COR-L47 (cell line): Measurements from ENCODE around the gene NLGN4X.
"Not testable (repeated sequence)": the region's sequence is repeated elsewhere in the genome, so short reads cannot be mapped to it uniquely, and the experiment has no call there.

ENCODE experiments used
- DNase-seq: peaks from one replicate; lab custom pipeline; 2025; lab: John Stamatoyannopoulos, UW

NLGN4X gene

GRCh38 chrX:6005856-6006255 lies 222.8 kb downstream of the NLGN4X start:
- no peak for DNase-seq

GRCh38 chrX:6004529-6004928 lies 224.1 kb downstream of the NLGN4X start:
- DNase-seq: no peak

DNA sequence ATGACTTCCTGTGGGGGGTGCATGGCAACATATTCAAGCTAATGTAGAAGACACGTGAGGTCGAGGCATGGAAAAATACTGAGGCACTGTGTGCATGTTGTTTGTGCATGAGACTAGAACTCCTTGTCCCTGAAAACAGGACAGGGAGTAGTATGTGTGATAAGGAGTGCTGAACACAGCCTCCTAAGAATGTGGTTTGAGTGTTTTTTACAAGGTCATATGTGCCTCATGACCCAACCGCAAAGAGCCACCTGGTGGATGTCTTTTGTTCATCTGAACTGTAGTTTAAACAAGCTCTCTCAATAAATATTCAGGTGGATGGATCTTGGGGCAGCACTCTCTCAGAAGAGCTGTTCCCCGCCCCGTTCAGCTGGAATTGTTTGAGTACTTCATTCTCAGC lies 226.6 kb downstream of the NLGN4X start:
- DNase-seq: no peak

DNA sequence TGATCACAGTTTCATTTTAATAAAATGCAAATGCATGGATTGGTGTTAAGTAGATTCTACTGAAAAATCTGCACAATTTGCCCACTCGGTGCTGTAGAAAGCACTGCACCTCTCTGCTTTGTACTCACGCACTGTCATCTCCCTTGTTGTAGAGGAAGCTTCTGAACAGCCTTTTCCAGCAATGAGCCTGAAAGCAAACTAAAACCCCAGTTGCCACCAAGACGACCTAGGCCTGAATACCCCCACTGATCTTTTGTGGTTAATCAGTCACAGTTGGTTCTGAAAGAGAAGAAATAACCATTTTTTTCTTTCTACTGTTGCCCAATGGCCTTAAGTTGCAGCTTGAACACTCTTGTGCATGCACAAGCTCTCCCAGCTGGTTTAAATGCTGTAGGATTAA lies 229.8 kb downstream of the NLGN4X start:
- no peak for DNase-seq

DNA sequence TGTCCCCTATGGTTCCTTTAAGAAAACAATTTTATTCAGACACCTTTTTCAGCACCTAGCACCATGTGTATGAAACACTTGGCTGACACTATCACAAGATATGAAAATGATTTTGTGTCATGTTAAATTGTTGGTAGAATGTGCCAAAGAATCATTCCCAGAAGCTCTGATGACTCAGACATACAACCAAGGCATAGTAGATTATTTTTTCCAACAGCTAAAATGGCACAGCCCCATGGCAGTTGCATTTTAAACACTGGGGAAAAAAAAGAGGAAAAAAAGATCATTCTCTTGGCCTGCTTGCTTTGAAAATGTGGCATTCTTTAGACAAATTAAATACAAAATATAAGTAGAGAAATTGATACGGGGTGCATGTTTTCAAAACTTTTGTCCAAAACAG lies 230.2 kb downstream of the NLGN4X start:
- no peak for DNase-seq

DNA sequence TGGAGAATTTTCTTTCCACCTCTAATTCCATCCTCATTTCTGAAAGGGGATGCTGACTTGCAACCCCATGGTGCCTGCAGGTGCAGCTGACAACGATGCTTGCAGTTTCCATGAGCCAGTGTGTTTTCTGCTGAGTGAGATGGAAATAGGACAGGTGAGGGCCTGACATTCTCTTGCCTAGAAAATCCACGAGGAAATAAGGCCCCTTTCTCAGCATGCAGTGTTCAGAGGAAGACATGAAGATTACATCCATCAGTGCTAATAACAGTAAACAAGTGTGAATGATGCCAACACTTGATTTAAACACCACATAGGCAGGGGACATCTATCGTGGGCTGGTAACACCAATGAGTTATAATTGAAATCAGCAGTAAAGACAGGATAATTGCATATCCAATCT lies 237.3 kb downstream of the NLGN4X start:
- no peak for DNase-seq

DNA sequence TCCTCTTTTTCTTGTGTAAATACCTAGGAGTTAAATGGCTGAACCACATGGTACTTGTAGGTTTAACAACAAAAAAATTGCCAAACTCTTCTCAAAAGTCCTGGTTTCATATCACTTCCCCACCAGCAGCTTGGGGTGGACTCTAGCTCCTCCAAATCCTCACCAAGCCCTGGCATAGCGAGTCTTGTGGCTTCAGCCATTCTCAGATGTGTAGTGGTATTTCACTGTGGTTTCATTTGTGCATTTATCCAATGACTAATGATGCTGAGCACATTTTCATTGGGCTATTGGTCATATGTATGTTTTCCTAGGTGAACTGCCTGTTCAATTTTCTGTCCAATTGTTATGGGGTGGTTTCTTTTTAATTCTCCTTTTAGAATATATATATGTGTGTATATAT lies 249.3 kb downstream of the NLGN4X start:
- DNase-seq: no peak

GRCh38 chrX:5976332-5976731 lies 252.3 kb downstream of the NLGN4X start:
- no peak for DNase-seq

DNA sequence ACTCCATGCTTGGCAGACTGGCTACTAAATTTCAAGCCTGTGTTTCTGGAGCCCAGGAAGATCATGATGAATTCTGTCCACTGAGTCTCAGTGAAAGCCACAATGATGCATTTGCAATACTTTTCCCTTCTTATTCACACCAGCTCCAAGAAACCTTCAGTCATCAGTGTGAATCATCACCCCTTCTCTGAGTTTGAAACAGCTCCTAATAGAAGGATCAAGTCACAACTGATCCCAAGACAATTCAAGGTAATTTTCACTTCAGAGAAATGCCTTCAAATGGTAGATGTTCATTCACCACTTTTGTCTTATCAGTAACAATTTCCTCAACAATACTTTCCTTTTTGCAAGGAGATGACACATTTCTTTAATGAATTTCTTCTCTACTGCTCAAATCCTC lies 257.4 kb downstream of the NLGN4X start:
- DNase-seq: no peak

DNA sequence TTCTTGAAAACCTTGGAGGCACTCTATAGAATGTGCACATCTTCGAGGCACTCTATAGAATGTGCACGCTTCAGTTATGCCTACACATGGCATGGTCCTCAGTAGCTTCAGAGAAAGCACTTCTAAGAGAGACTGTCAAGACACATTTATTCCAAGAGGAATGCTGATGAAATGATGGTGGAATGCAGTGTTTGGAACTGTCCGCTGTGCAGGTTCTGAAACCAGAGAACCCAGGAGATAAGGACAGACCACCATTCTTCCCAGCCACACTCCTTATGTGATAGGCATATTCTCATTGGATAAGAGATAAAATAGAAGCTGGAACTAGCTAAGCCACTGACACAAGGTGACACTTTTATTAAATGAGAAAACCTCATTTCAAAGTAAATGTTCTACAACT lies 263.3 kb downstream of the NLGN4X start:
- no peak for DNase-seq

GRCh38 chrX:5959286-5959685 lies 269.4 kb downstream of the NLGN4X start:
- no peak for DNase-seq

GRCh38 chrX:5958523-5958922 lies 270.1 kb downstream of the NLGN4X start:
- no peak for DNase-seq

- DNase-seq: no peak
Observed at GRCh38 chrX:5957506-5957905, 271.2 kb downstream of the NLGN4X start.

DNA sequence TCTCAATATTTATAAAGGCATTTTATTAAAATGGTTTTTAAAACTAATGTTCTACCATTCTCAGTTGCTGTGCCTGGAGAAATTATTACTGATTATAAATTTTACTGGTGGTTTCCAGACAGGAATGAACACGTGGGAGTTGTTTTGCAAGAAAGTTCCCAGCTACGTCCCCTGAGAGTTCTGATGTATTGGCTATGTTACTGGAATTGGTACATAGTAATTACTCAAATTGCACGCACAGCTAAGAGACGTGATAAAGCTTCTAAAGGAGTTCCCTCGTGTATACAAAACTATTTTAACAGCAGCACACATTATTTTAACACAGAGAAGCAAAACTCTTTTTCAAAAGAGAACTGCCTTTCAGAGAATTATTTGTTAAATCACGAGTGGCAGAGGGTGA lies 292.2 kb downstream of the NLGN4X start:
- no peak for DNase-seq

DNA sequence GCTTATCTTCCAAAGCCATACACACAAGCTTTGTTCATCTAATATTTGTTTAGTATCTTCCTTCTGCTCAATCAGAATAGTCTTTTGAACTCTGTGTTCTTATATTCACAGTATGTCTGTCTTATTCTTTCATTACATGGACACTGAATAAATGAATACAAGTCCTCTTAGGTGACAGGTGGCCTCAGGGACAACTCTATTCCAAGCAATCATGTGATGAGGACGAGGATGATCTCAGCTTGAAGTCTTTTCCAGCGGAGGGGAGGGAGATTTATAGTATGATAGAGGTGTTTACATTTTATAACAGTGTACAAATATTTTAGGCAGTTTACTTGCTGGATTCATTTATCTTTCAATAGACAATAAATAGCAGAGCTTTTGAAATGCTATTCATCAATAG lies 300.4 kb downstream of the NLGN4X start:
- DNase-seq: no peak

DNA sequence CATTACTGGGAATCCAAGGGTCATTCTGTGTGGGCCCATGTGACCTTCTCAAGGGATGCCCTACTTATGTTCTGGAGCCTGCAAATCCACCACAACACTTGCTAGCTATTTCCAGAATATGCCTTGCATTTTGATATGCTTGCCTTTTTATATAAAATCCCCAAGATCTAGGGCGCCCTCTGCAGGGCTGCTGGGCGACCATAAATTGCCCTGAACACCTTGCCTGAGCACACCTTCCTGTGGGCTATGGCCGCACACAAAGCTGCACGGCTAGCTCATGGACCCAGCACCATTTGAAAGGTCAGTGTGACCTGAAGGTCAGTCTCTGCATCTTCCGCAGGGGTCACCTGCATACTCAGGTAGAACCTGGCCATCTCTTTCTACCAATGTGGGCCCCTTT lies 311.7 kb downstream of the NLGN4X start:
- no peak for DNase-seq

GRCh38 chrX:5915783-5916182 lies 312.9 kb downstream of the NLGN4X start:
- no peak for DNase-seq

GRCh38 chrX:5907207-5907606 lies 321.5 kb downstream of the NLGN4X start:
- DNase-seq: no peak

GRCh38 chrX:5903586-5904190 lies 325.0 kb downstream of the NLGN4X start:
- DNase-seq: not testable (repeated sequence)

- DNase-seq: no peak
Observed at GRCh38 chrX:5898463-5898862, 330.2 kb downstream of the NLGN4X start.

GRCh38 chrX:5891378-5891777 lies 337.3 kb downstream of the NLGN4X start:
- DNase-seq: no peak

- peak; percentile 0 for DNase-seq
Observed at GRCh38 chrX:5876984-5877596, 351.6 kb downstream of the NLGN4X start.

DNA sequence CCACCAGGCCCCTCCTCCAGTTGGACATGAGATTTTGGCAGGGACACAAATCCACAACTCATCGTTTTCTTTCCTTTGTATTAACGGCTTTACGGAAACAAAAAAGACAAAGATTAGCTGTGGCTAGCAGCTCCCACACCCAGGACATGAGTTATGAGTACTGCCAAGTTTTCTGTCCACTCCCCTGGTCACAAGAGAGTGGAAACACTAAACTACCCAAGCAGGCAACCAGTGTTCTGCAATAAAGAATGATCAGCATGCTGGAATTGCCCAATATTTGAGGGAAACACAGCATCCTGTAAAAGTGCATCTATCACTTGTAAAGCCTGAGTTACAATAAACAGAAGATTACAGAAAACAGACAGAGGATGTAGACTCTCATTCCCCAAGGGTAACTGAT lies 358.4 kb downstream of the NLGN4X start:
- DNase-seq: no peak

DNA sequence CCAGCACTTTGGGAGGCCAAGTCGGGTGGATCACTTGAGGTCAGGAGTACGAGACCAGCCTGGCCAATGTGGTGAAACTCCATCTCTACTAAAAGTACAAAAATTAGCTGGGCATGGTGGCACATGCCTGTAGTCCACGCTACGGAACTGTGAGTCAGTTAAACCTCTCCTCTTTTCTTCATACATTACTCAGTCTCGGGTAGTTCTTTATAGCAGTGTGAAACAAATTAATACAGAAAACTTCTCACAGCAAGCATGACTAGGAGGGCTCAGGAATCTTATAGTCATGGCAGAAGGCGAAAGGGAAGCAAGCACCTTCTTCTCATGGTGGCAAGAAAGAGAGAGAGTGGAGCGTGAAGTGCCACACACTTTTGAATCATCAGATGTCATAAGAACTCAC lies 358.9 kb downstream of the NLGN4X start:
- DNase-seq: no peak
